Esophagus (tissue), 2 donors: ENCODE results near the gene GRM8. TPM values are rescaled to one million over a fixed set of nuclear protein-coding genes. Genes with fewer than 3 reads are reported as not detected.

ENCODE experiments used
- H3K27ac ChIP-seq, 2 donors: one replicate each; pipeline ENCODE4 v1.5.1; 2013; ENCODE audit warnings: low read depth in 2 of 2, mild to moderate bottlenecking in 2 of 2, inconsistent platforms in 1 of 2, low read length in 1 of 2, moderate library complexity in 1 of 2
- H3K27me3 ChIP-seq, 2 donors: one replicate each; pipeline ENCODE4 v1.6.1; 2013; ENCODE audit warnings: low read length in 2 of 2, control low read depth in 1 of 2, mild to moderate bottlenecking in 1 of 2; ENCODE audit not compliant: insufficient read depth in 2 of 2, control insufficient read depth in 1 of 2
- H3K36me3 ChIP-seq, 2 donors: one replicate each; pipeline ENCODE4 v1.6.1; 2013; ENCODE audit warnings: low read length in 1 of 2; ENCODE audit not compliant: control insufficient read depth in 2 of 2, insufficient read depth in 2 of 2
- H3K4me1 ChIP-seq, 2 donors: one replicate each; pipeline ENCODE4 v1.6.1; 2013; ENCODE audit warnings: low read length in 1 of 2; ENCODE audit not compliant: control insufficient read depth in 2 of 2, insufficient read depth in 2 of 2
- H3K4me3 ChIP-seq, 2 donors: one replicate each; pipeline ENCODE4 v1.5.1; 2013; ENCODE audit warnings: low read length in 2 of 2, mild to moderate bottlenecking in 2 of 2, low read depth in 1 of 2, moderate library complexity in 1 of 2
- H3K9me3 ChIP-seq, 2 donors: one replicate each; pipeline ENCODE4 v1.6.1; 2013; ENCODE audit warnings: mild to moderate bottlenecking in 2 of 2, low read depth in 1 of 2, low read length in 1 of 2, moderate library complexity in 1 of 2; ENCODE audit not compliant: control insufficient read depth in 2 of 2, insufficient read depth in 1 of 2
- WGBS, 2 donors: extraction: QIAGEN DNeasy Blood & Tissue Kit; methylation state at CpG; one replicate each; pipeline ENCODE4 v1.1.7; 2013; 5-methylcytosine and 5-hydroxymethylcytosine counted together
- polyA plus RNA-seq, 2 donors: library from polyadenylated mRNA; stranded (reverse); fragments of 200-250 nt; gene quantifications; one replicate each; pipeline ENCODE4 v1.2.3, GENCODE V29; 2013
- donor health status: healthy with polysubstance abuse.
- donor health status: Bipolar disorder and iron deficiency.

GRM8 gene
- polyA plus RNA-seq, 2 donors, result 0.19 TPM; not detected in 1

GRCh38 chr7:126441745-126442144 is 811.0 kb downstream of the GRM8 start:
- Histone ChIP-seq H3K27ac (no peak overlapping the region), H3K4me3 (no peak overlapping the region), H3K9me3 (no peaks in the 10 kb centered on the region), H3K4me1 (no peaks in the 10 kb centered on the region), H3K27me3 (no peaks in the 10 kb centered on the region), H3K36me3 (no peaks in the 10 kb centered on the region)
- 71 to 75% methylated on average over 2 of the region's 2 CpGs for WGBS, 2 donors

GRCh38 chr7:126440542-126440941 is 812.2 kb downstream of the GRM8 start:
- no peak overlapping the region for H3K4me3 ChIP-seq
- H3K36me3 ChIP-seq, result no peaks in the 10 kb centered on the region
- no peaks in the 10 kb centered on the region for H3K27me3 ChIP-seq
- H3K9me3 ChIP-seq, result no peaks in the 10 kb centered on the region
- 84 to 91% methylated on average over 2 of the region's 2 CpGs for WGBS, 2 donors
- H3K27ac ChIP-seq, result no peak overlapping the region
- H3K4me1 ChIP-seq, result no peaks in the 10 kb centered on the region

DNA sequence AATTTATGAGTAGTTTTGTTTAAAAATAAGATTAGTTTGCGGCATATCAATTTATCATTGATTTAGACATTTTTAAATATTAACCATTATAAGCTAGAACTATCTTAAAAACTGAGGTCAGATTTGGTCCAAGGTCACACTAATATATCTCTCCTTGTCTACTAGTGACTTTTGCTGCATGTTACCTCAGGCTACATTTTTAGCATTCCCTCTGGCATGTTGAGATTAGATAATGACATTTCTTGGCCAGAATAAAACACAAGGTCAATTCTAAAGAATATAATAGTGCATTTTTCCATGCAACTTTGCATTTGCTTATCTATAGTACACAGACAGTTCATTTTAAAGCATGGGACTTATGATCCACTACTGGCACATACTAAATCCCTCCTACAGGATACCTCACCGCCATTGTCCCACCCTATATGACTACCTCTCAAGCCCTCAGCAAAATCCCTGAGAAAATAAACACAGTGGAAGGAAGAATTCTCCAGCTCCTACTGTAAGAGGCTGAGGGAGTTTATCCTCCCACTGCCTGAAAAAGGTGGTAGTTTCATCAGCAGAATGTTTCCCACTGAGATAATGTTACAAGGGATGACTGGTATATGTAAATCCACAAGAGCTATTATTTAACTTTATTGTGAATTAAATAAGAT is 816.4 kb downstream of the GRM8 start:
- no peaks in the 10 kb centered on the region for H3K4me1 ChIP-seq
- H3K36me3 ChIP-seq, result no peaks in the 10 kb centered on the region
- H3K27me3 ChIP-seq, result no peaks in the 10 kb centered on the region
- H3K9me3 ChIP-seq, result no peaks in the 10 kb centered on the region
- no peak overlapping the region for H3K4me3 ChIP-seq
- no peak overlapping the region for H3K27ac ChIP-seq
- 36 to 51% methylated on average over 2 of the region's 2 CpGs for WGBS, 2 donors

- no peak overlapping the region for H3K4me3 ChIP-seq
- no peak overlapping the region for H3K27ac ChIP-seq
- no peaks in the 10 kb centered on the region for H3K4me1 ChIP-seq
- no peaks in the 10 kb centered on the region for H3K27me3 ChIP-seq
- no peaks in the 10 kb centered on the region for H3K9me3 ChIP-seq
- H3K36me3 ChIP-seq, result no peaks in the 10 kb centered on the region
- WGBS, 2 donors, result 94 to 95% methylated on average over 1 of the region's 1 CpG
These were observed 826.1 kb downstream of the GRM8 start for GRCh38 chr7:126426652-126427051.

DNA sequence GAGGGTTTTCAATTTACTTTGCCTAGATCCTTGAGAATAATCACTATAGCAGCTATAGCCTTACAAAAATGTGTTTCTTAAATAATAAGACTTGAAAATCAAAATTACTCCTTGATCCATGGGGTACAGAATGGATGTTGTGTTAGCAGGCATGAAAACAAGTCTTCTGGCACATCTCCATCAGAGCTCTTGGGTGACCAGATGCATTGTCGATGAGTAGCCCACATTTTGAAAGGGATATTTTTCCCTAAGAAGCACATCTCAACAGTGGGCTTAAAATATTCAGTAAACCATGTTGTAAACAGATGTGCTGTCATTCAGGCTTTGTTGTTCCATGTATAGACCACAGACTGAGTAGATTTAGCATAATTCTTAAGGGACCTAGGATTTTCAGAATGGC is 827.8 kb downstream of the GRM8 start:
- no peaks in the 10 kb centered on the region for H3K9me3 ChIP-seq
- no peak overlapping the region for H3K4me3 ChIP-seq
- no peaks in the 10 kb centered on the region for H3K36me3 ChIP-seq
- no peak overlapping the region for H3K27ac ChIP-seq
- WGBS, 2 donors, result 85 to 86% methylated on average over 1 of the region's 1 CpG
- H3K4me1 ChIP-seq, result no peaks in the 10 kb centered on the region
- no peaks in the 10 kb centered on the region for H3K27me3 ChIP-seq

DNA sequence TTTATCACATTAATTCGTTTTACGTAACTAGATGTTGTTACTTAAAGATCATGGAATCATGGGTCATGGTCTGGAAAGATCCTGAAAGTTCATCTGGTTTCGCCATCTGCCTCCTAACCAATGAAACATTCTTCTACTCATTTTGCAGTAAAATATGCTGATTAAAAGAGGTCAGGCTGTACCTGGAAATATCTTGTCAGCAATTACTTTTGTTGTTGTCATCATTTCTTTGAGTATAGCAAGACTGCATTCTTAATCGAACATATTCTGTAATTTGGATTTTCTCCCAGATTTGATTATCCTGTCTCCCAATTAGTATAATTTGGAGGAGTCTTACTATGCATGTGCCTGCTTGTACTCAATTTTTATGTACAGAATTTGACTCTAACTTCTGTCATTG is 833.7 kb downstream of the GRM8 start:
- Histone ChIP-seq H3K36me3 (no peaks in the 10 kb centered on the region), H3K4me3 (no peak overlapping the region), H3K9me3 (no peaks in the 10 kb centered on the region), H3K27ac (no peak overlapping the region), H3K27me3 (no peaks in the 10 kb centered on the region), H3K4me1 (no peaks in the 10 kb centered on the region)
- WGBS, 2 donors, result 78 to 81% methylated on average over 4 of the region's 4 CpGs

- WGBS, 2 donors, result 58 to 60% methylated on average over 3 of the region's 3 CpGs
- Histone ChIP-seq H3K36me3 (no peaks in the 10 kb centered on the region), H3K4me1 (no peaks in the 10 kb centered on the region), H3K4me3 (no peak overlapping the region), H3K9me3 (no peaks in the 10 kb centered on the region), H3K27ac (no peak overlapping the region), H3K27me3 (no peaks in the 10 kb centered on the region)
These were observed 840.8 kb downstream of the GRM8 start for GRCh38 chr7:126411821-126412383.

DNA sequence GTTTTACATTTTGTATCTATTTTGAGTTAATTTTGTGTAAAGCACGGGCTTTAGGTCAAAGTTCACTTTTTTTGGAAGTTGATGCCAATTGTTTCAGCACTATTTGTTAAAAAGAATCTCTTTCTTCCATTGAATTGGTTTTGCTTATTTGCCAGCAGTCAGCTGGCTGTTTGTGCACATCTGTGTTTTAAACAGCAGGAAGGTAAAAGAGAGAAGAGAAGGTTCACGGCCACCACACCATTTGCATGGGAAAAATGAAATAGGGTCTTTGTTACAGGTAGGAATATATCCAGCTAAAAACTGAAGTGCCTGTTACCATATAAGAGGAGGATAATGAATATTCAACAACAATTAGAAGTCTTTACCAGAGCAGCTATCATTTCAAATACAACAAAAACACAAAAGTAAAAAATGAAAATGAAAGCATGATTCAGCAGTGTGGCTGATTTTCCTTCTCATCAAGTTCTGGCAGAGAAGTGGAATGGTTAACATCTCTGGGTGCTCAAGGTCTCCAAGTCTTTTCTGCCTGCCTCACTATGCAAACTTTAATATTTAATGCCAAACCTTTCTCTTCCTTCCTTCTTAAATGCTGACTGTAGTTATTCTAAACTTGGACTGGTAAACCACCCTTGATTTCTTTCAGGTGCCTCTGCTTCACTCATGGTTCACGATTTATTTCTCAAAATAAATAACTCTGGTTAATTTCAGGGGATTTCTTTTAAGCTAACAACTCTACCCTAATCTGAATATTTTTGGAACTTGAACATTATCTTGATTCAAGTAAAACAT is 841.5 kb downstream of the GRM8 start:
- Histone ChIP-seq H3K27ac (no peak overlapping the region), H3K4me3 (no peak overlapping the region)
- WGBS, 2 donors, result 47 to 51% methylated on average over 3 of the region's 3 CpGs

DNA sequence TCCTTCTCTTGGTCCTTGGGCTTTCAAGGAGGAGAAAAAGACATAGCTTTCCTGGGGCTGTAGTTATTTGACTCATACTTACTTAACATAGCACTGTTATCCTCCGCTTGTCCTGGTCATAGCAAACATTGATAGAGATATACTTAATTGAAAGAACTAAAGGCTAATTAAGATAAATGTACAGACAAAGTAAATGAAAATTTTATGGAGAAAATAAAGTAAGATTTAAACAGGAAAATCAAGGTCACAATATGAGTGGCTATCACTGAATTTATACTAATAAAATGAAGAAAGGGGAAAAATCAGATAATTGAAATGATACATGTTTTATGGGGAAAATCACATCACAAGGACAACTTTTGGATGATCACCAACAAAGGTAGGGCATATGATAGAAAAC is 849.7 kb downstream of the GRM8 start:
- Histone ChIP-seq H3K9me3 (no peaks in the 10 kb centered on the region), H3K27ac (no peak overlapping the region), H3K4me3 (no peak overlapping the region), H3K27me3 (no peaks in the 10 kb centered on the region), H3K36me3 (no peaks in the 10 kb centered on the region), H3K4me1 (no peaks in the 10 kb centered on the region)
- WGBS, 2 donors, result 76 to 91% methylated on average over 1 of the region's 1 CpG

More for the DNA sequence above, 841.5 kb downstream of the GRM8 start:
- Histone ChIP-seq H3K4me1 (no peaks in the 10 kb centered on the region), H3K36me3 (no peaks in the 10 kb centered on the region), H3K27me3 (no peaks in the 10 kb centered on the region), H3K9me3 (no peaks in the 10 kb centered on the region)
